KOPT-K1 (cell line): ENCODE measurements around the gene TAF8.

Source experiments
- H3K27ac ChIP-seq: fragments of 200-600 bp; sonication (generic); 2 replicates; pipeline ENCODE4 v1.5.1; 2016; ENCODE audit warnings: antibody characterized with exemption, mild to moderate bottlenecking, low read depth, low read length; ENCODE audit not compliant: poor library complexity, severe bottlenecking
- H3K36me3 ChIP-seq: fragments of 200-600 bp; sonication (generic); 2 replicates; pipeline ENCODE4 v1.5.1; 2017; ENCODE audit warnings: antibody characterized with exemption, mild to moderate bottlenecking, low read length, moderate library complexity; ENCODE audit not compliant: insufficient read depth
- H3K9me3 ChIP-seq: fragments of 200-600 bp; sonication (generic); 2 replicates; pipeline ENCODE4 v1.5.1; 2017; ENCODE audit warnings: antibody characterized with exemption, low read length, mild to moderate bottlenecking; ENCODE audit not compliant: insufficient read depth, poor library complexity, severe bottlenecking

Gene TAF8

DNA sequence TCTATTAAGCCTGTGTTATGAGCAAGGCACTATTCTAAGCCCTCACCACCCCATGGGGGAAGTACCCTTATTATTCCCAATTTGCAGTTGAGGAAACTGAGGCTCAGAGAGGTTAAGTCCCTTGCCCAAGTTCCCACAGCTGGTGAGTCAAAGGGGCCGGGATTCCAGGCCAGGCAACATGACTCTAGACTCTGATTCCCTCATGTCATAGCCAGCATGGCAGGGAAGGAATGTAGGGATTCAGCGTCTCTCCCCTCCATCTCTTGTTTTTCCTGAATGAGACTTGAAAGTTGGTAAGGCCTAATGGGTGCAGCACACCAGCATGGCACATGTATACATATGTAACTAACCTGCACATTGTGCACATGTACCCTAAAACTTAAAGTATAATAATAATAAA, 85.4 kb downstream of the TAF8 start:
- Histone ChIP-seq H3K27ac (no peak overlapping the region), H3K9me3 (no peaks in the 10 kb centered on the region), H3K36me3 (no peaks in the 10 kb centered on the region)

DNA sequence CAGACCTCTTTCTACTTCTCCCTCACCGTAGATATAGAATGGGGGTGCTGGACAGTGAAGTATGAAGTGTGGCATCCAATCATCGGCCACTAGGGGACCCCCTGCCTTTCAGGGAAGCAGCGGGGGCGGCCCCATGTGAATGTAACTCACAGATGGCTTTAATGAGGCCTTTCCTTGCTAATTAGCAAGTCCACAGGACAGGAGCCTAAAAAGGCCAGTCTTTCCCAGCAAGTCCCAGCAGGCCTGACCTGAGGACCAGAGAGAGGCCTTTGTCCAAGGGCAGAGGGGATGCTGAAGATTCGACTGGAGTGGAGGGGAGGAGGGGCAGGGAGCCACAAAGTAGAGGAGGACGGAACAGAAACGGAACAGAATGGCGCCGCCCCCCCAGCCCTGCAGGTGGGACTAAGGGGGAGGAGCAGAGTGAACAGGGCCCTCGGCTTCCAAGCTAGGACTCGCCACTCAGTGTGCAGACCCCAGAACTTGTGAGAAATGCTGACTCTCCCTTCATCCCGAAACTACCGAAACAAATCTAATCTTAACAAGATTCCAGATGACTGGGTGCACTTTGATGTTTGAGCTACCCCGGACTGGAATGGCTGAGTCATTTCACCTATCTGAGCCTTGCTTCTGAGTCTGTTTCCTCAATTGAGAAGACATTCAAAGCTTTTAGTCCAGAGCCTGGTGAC, 86.3 kb downstream of the TAF8 start:
- Histone ChIP-seq H3K27ac (no peak overlapping the region), H3K36me3 (no peaks in the 10 kb centered on the region), H3K9me3 (no peaks in the 10 kb centered on the region)
